Stimulated activated CD4-positive, alpha-beta T cell treated with anti-CD3 and anti-CD28 coated beads, Interleukin-12 subunit alpha, Interleukin-12 subunit beta, amount 100 ng/mL, for 4 hours (primary cell): ENCODE measurements around the gene ANXA9.
A peak's percentile ranks its signal among the peaks of the same experiment; 100 is the strongest.

Experiments
- DNase-seq: peaks from one replicate; pipeline ENCODE4 v3.0.0-alpha.2; 2020

Gene ANXA9

GRCh38 chr1:150981805-150982712 is at the start of gene ANXA9:
Gene ANXA9, plus strand, starts transcription at chr1:150982292. Its CDS starts 814 bp downstream, at chr1:150983106.
- no peak for DNase-seq

DNA sequence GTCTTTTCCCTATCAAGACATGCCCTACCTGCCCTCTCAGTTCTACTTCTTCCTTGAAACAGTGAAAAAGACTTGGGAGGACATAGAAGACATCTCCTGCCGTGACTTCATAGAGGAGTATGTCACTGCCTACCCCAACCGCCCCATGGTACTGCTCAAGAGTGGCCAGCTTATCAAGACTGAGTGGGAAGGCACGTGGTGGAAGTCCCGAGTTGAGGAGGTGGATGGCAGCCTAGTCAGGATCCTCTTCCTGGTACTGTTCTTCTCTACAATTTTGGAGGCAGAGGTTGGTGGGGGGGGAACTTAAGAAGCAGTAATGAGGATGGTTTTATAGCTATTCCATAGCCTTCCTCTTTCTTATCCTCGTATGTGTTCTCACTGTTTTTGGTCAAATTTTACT is 37.2 kb upstream of the ANXA9 start:
- DNase-seq: no peak

- DNase-seq: no peak
Measured at GRCh38 chr1:150954708-150955107, 27.4 kb upstream of the ANXA9 start.

- DNase-seq: no peak
Measured at GRCh38 chr1:150955280-150955679, 26.8 kb upstream of the ANXA9 start.

GRCh38 chr1:150957666-150958065 is 24.4 kb upstream of the ANXA9 start:
- no peak for DNase-seq

- no peak for DNase-seq
Measured at GRCh38 chr1:150960646-150961045, 21.4 kb upstream of the ANXA9 start.

DNA sequence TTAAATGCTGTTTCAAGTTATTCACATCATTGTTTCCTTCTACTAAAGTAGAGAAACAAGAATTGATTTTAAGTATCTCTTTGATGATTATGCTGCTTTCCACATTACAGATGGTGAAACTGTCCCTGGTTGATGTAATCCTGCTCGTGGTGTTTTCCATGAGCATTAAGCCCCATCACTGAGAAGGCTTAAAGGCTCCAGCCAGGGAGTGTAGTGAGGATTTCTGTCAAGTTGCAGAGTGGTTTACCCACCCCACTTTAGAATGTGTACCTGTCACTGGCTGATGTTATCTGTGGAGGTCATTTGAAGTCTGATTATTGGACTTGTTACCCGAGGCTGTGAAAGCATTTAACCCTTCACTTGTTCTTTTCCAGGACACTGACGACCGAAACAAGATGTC is 20.3 kb upstream of the ANXA9 start:
- no peak for DNase-seq

DNA sequence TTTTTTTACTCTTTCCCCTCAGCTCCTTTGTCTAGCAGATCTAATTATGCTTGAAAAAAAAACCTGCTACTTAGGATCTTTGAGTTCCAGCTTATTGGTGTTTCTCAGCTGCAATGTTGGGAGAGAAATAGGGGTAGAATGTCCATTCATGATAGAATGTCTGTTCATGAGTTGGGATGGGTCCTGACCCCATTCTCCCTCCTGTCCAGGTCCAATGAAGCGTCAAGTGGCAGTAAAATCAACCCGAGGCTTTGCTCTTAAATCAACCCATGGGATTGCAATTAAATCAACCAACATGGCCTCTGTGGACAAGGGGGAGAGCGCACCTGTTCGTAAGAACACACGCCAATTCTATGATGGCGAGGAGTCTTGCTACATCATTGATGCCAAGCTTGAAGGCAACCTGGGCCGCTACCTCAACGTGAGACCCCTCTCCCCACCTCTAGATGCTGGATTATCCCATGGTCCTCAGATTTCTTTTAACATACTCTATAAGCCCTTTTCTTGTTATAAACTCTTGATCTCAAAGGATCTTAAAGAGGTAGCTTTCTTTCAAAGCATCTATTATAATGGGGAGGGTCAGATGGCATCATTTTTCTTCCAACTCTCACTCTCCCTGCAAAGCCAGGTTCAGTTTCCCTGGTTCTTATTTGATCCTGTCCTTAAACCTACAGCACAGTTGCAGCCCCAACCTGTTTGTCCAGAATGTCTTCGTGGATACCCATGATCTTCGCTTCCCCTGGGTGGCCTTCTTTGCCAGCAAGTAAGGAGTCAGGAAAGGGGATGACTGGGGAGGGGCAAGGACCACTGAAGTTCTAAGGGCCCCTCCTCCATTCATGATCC is 18.6 kb upstream of the ANXA9 start:
- DNase-seq: no peak

- no peak for DNase-seq
Measured at GRCh38 chr1:150964164-150964489, 18.0 kb upstream of the ANXA9 start.

DNA sequence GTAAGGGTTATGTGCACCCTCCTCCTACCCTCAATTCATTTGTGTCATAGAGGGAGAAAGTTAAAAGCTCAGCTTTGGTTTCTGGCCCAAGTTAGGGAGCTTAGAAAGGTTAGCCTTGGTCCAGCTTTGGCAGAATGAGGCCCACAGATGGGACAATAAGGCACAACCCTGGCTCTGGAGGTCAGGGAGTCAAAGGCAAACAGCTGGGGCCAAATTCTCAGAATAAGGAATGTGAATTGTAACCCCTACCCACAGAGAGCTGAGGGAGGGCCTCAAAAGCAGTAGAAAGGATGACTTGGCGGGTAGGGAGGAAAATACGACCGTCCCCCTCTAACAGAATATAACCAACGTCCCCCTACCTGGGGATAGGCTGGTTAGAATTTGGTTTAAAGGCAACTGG is 16.5 kb upstream of the ANXA9 start:
- DNase-seq: no peak

DNA sequence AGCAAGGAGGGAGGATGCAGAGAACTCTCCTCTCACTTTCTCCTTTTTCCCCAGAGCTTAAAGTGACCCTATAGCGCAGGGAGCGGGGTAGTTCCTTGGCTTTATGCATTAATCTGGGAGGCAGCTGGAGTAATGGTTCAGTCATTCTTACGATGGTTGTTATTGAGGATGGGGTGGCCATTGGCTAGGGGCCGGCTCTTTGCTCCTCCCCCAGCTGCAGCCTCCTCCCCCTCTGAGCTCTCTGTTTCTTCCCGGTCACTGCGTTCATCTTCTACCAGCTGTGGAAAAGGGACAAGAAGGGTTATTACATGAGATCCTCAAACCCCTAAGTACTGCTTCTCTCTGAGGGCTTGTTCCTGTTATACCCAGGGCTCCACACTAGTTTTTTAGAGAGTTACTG is 16.1 kb upstream of the ANXA9 start:
- no peak for DNase-seq

- no peak for DNase-seq
Measured at GRCh38 chr1:150967936-150968335, 14.2 kb upstream of the ANXA9 start.

DNA sequence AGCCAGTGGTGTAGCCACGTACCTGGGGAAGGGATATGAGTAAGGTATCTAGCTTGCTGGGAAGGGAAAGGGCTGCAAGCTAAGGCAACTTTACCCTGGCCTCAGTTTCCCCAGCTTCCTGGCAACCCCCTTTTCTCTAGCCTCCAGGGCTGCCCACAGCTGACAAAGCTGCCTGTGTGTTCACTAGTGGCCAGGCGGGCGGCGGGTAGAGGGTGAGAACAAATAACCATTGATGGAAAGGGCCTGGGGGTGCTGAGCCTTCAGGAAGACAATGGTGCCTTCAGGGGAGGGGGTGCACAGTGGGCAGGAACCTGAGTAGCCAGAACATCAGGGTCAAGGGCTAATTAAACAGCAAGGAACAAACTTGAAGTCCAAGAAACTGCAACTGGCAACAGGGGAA is 13.6 kb upstream of the ANXA9 start:
- DNase-seq: no peak

DNA sequence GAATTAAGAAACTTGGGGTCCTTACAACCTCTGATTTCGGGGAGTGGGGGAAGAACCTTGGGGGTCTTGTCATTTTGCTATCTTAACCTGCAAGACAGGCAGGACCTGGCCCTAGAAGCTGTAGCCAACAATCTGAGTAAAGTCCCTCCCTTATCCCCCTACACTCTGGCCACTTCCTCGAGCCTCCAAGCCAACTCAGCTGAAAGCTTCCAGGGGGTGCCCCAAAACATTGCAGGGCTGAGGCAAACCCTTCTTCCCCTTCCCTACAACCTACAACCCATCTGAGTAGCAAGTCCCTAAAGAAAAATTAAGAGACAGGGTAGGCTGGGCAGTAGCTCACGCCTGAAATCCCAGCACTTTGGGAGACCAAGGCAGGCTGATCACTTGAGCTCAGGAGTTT is 12.5 kb upstream of the ANXA9 start:
- DNase-seq: no peak

DNA sequence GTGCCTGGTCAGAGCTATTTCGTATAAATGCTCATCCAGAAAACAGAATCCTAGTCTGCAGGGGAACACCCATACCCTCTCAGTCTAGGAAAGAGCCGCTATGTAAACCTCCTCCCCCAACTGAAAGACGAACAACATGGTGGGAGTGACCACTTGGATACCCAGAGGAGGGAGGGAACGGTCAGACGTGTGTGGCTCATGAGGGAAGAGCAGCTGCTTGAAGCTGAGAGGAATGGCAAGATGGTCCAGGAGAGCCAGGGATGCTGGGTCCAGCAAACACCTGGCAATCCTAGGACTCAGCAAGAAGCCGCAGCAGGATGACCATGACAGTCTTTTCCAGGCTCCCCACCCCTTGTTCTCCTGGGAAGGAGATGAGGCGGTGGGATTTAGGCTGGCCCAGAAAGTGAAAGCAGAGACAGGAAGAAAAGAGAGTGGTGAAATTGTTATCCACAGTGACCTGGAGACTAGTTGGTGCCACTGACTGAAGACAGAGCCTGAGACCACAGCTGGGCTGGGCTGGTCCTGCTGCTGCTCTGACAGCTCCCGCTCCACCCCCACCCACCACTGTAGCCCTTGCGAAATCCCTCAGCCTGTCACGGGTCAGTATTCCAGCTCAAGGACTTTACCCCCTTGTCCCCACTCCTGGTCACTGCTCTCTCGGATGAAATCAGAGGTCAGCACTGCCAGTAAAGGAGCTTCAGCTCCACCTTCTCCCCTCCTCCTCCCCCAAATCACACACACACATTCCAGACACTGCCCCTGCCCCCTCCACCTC is 11.1 kb upstream of the ANXA9 start:
- DNase-seq: no peak

DNA sequence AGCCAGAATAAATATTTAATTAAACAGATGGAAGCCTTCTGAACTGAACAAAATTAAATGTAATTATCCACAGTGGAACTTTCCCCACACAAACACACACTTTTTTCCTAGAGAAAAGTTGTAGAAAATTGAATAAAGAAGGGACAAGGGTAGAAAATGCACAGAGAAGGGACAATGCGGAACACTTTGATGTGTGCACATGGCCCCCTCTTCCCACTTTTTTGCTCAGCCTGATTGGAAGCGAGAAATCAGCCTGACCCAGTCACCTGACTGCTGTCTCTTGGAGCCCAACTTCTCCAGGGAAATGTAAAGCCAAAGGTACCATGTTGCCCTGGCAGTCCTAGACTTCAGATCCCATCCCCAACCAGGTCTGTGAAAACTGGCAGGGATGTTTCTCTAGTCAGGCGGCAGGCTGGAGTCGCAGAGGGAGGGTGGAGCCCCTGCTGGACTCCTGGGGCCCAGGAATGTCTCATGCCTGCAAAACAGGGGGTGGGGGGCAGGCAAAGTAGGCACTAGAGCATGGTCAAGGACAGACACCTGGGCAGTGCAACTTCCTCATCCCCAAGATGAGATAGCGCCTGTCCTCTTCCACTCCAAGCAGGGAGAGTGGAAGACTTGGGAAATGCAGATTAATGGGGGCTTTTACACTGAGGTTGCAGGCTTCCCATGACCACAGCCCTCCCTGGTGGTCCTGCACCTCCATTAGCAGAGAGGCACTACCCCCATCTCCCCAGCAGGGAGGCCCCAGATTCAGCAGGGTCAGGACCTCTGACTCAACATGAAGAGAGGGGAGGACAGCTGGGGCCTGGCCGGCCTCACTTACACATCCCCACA is 10.3 kb upstream of the ANXA9 start:
- DNase-seq: no peak

- DNase-seq: no peak
Measured at GRCh38 chr1:150972417-150972940, 9.6 kb upstream of the ANXA9 start.

DNA sequence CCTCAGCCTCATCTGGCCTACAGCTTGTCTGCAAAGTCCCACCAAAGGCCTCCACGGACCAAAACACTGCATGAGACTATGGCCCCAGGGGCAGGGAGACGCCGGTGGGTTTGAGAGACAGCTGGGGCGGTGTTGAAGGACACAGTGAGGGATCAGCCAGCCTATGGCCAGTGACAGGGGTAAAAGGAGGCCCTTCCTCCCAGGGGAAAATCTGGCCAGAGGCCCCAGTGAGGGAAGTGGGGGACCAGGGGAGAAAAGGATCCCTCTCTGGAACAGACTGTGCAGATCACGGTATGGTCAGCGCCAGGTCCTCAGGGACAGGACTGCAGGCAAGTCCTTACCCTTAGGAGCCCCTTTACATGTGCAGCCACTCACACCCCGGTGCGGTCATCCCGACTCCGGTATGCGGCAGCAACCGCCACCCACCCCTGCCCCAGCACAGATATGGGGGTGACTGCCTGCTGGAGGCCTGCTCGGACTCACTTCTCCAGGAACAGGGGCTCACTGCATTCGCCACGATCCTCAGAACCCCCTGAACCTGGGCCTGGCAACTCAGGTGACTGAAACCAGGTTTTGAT is 8.7 kb upstream of the ANXA9 start:
- no peak for DNase-seq

GRCh38 chr1:150973836-150974579 is 8.1 kb upstream of the ANXA9 start:
- DNase-seq: peak; percentile 40

- DNase-seq: peak; percentile 68
Measured at GRCh38 chr1:150974580-150975478, 7.3 kb upstream of the ANXA9 start, which contains the start of gene CERS2. Gene CERS2, minus strand, starts transcription at chr1:150974835. Its CDS starts 5,745 bp downstream, at chr1:150969090.
